Hepatocyte (in vitro differentiated cells): ENCODE measurements around the gene SCNN1B. TPM values are rescaled to one million over a fixed set of nuclear protein-coding genes. Genes with fewer than 3 reads are reported as not detected.

ENCODE experiments used
- DNase-seq: peaks from one replicate; pipeline ENCODE4 v3.0.0-alpha.2; 2016; ENCODE audit warnings: low spot score
- H2AFZ ChIP-seq: fragments of 200-600 bp; sonication (generic); 2 replicates; pipeline ENCODE4 v1.6.0; 2016; ENCODE audit warnings: antibody characterized with exemption, mild to moderate bottlenecking
- H3K27ac ChIP-seq: fragments of 200-600 bp; sonication (generic); 2 replicates; pipeline ENCODE4 v1.5.1; 2016; ENCODE audit warnings: mild to moderate bottlenecking
- H3K27me3 ChIP-seq: fragments of 200-600 bp; sonication (generic); 2 replicates; pipeline ENCODE4 v1.6.1; 2016
- H3K36me3 ChIP-seq: fragments of 200-600 bp; sonication (generic); replicated peaks from 2 replicates; pipeline ENCODE4 v1.5.1; 2016; ENCODE audit warnings: low read depth; ENCODE audit not compliant: insufficient read depth
- H3K4me1 ChIP-seq: fragments of 200-600 bp; sonication (generic); 2 replicates; pipeline ENCODE4 v1.5.1; 2016; ENCODE audit warnings: mild to moderate bottlenecking, moderate library complexity; ENCODE audit not compliant: insufficient read depth
- H3K4me2 ChIP-seq: fragments of 200-600 bp; sonication (generic); 2 replicates; pipeline ENCODE4 v1.6.0; 2016
- H3K4me3 ChIP-seq: fragments of 200-600 bp; sonication (generic); 2 replicates; pipeline ENCODE4 v1.5.1; 2016; ENCODE audit warnings: mild to moderate bottlenecking
- H3K79me2 ChIP-seq: fragments of 200-600 bp; sonication (generic); 2 replicates; pipeline ENCODE4 v1.6.0; 2017; ENCODE audit warnings: mild to moderate bottlenecking
- H3K9me2 ChIP-seq: fragments of 200-600 bp; sonication (generic); replicated peaks from 2 replicates; pipeline ENCODE4 v1.6.0; 2017; ENCODE audit warnings: mild to moderate bottlenecking; ENCODE audit not compliant: insufficient read depth
- H3K9me3 ChIP-seq: fragments of 200-600 bp; sonication (generic); 2 replicates; pipeline ENCODE4 v1.5.1; 2016; ENCODE audit warnings: low read depth, mild to moderate bottlenecking
- H4K20me1 ChIP-seq: fragments of 200-600 bp; sonication (generic); 2 replicates; pipeline ENCODE4 v1.6.0; 2016; ENCODE audit warnings: mild to moderate bottlenecking; ENCODE audit not compliant: insufficient read depth, poor library complexity, severe bottlenecking
- CTCF ChIP-seq: fragments of 200-600 bp; sonication (generic); IDR thresholded peaks from 2 replicates; pipeline ENCODE4 v1.5.1; 2016; ENCODE audit warnings: antibody characterized with exemption, mild to moderate bottlenecking; ENCODE audit not compliant: poor library complexity
- EZH2 ChIP-seq: fragments of 200-600 bp; sonication (generic); IDR thresholded peaks from 2 replicates; pipeline ENCODE4 v1.6.1; 2016; ENCODE audit warnings: antibody characterized with exemption, mild to moderate bottlenecking, borderline replicate concordance
- EZH2phosphoT487 ChIP-seq: fragments of 200-600 bp; sonication (generic); IDR thresholded peaks from one replicate; pipeline ENCODE4 v1.6.1; 2018; ENCODE audit warnings: antibody characterized with exemption, mild to moderate bottlenecking, low read depth, moderate library complexity; ENCODE audit not compliant: unreplicated experiment, severe bottlenecking
- WGBS: methylation state at CpG from one replicate; pipeline ENCODE4 v1.1.6; 2016; ENCODE audit warnings: low lambda C conversion rate; ENCODE audit errors: missing lambda C conversion rate; 5-methylcytosine and 5-hydroxymethylcytosine counted together
- polyA plus RNA-seq: library from polyadenylated mRNA; unstranded; fragments of >200 nt; fragmentation: Nextera tagmentation; extraction: Ambion mirVana; gene quantifications from 2 replicates; pipeline ENCODE4 v1.2.1, GENCODE V29; 2016
- total RNA-seq: library from RNA; depleted of rRNA; stranded (reverse); fragments of >200 nt; gene quantifications from 2 replicates; pipeline ENCODE4 v1.2.3, GENCODE V29; 2014

The SCNN1B gene
- total and polyA plus RNA-seq, 2 experiments from 2014 or later = 0.23 to 0.85 TPM

GRCh38 chr16:23409522-23409921 lies 107.4 kb downstream of the SCNN1B start:
- no peaks in the 10 kb centered on the region for H3K79me2 ChIP-seq
- TF ChIP-seq CTCF (no peak), EZH2phosphoT487 (no peak), EZH2 (no peak)
- no peaks in the 10 kb centered on the region for H3K9me2 ChIP-seq
- H3K27me3 ChIP-seq = no peaks in the 10 kb centered on the region
- no peaks in the 10 kb centered on the region for H3K36me3 ChIP-seq
- no peaks in the 10 kb centered on the region for H3K9me3 ChIP-seq
- H3K27ac ChIP-seq = no peak overlapping the region
- no peak for DNase-seq
- H3K4me2 ChIP-seq = no peak overlapping the region
- 93% methylated on average over 2 of the region's 2 CpGs for WGBS
- H4K20me1 ChIP-seq = no peaks in the 10 kb centered on the region
- no peak overlapping the region for H2AFZ ChIP-seq
- no peaks in the 10 kb centered on the region for H3K4me1 ChIP-seq
- H3K4me3 ChIP-seq = no peak overlapping the region

GRCh38 chr16:23410176-23410575 lies 108.1 kb downstream of the SCNN1B start:
- H3K27me3 ChIP-seq = no peaks in the 10 kb centered on the region
- no peak overlapping the region for H3K4me2 ChIP-seq
- H3K4me1 ChIP-seq = no peaks in the 10 kb centered on the region
- TF ChIP-seq EZH2phosphoT487 = no peak
- TF ChIP-seq CTCF = no peak
- no peak for TF ChIP-seq EZH2
- no peaks in the 10 kb centered on the region for H3K9me2 ChIP-seq
- H3K4me3 ChIP-seq = no peak overlapping the region
- WGBS = 68% methylated on average over 4 of the region's 4 CpGs
- no peaks in the 10 kb centered on the region for H3K79me2 ChIP-seq
- no peak overlapping the region for H2AFZ ChIP-seq
- no peak for DNase-seq
- no peak overlapping the region for H3K27ac ChIP-seq
- H3K9me3 ChIP-seq = no peaks in the 10 kb centered on the region
- no peaks in the 10 kb centered on the region for H3K36me3 ChIP-seq
- no peaks in the 10 kb centered on the region for H4K20me1 ChIP-seq

- Histone ChIP-seq H3K9me2 (no peaks in the 10 kb centered on the region), H3K36me3 (no peaks in the 10 kb centered on the region), H3K27me3 (no peaks in the 10 kb centered on the region), H3K4me1 (no peaks in the 10 kb centered on the region), H4K20me1 (no peaks in the 10 kb centered on the region), H3K4me3 (no peak overlapping the region), H3K4me2 (no peak overlapping the region), H3K79me2 (no peaks in the 10 kb centered on the region), H3K9me3 (no peaks in the 10 kb centered on the region), H2AFZ (no peak overlapping the region), H3K27ac (no peak overlapping the region)
- no peak for TF ChIP-seq EZH2phosphoT487
- no peak for TF ChIP-seq EZH2
- TF ChIP-seq CTCF = no peak
- WGBS = 97% methylated on average over 6 of the region's 6 CpGs
- DNase-seq = no peak
These were observed 112.6 kb downstream of the SCNN1B start for GRCh38 chr16:23414731-23415130.

- H3K36me3 ChIP-seq = no peaks in the 10 kb centered on the region
These were observed 114.7 kb downstream of the SCNN1B start for GRCh38 chr16:23416816-23417215.

More at GRCh38 chr16:23416816-23417215, 114.7 kb downstream of the SCNN1B start:
- H3K27me3 ChIP-seq = no peaks in the 10 kb centered on the region
- H3K27ac ChIP-seq = no peak overlapping the region
- no peak overlapping the region for H3K4me3 ChIP-seq
- H2AFZ ChIP-seq = no peak overlapping the region
- no peaks in the 10 kb centered on the region for H3K9me2 ChIP-seq
- H3K4me2 ChIP-seq = no peak overlapping the region
- 84% methylated on average over 7 of the region's 7 CpGs for WGBS
- H3K79me2 ChIP-seq = no peaks in the 10 kb centered on the region
- H3K9me3 ChIP-seq = no peaks in the 10 kb centered on the region
- no peaks in the 10 kb centered on the region for H3K4me1 ChIP-seq
- no peak for DNase-seq
- TF ChIP-seq CTCF (no peak), EZH2phosphoT487 (no peak), EZH2 (no peak)
- no peaks in the 10 kb centered on the region for H4K20me1 ChIP-seq
